ENCODE data around the gene DUOX1. TPM values are rescaled to one million over a fixed set of nuclear protein-coding genes. Genes with fewer than 3 reads are reported as not detected.

The DUOX1 gene
- total RNA-seq, 2 experiments from 2014 or later, result 0.14 to 0.22 TPM

- Mint-ChIP-seq H3K27me3 (no peaks in the 10 kb centered on the region), H3K27ac (no peak overlapping the region), H3K4me3 (no peak overlapping the region), H3K36me3 (peaks cover 15% of the 10 kb centered on the region), H3K9me3 (no peaks in the 10 kb centered on the region), H3K4me1 (peaks cover 25% of the 10 kb centered on the region)
- DNase-seq, result peak; percentile 37
Measured at GRCh38 chr15:45179221-45179985, 49.6 kb downstream of the DUOX1 start.

GRCh38 chr15:45180201-45180600 lies 50.4 kb downstream of the DUOX1 start:
- Mint-ChIP-seq H3K36me3 (peaks cover 15% of the 10 kb centered on the region), H3K27me3 (no peaks in the 10 kb centered on the region), H3K4me1 (peaks cover 25% of the 10 kb centered on the region), H3K4me3 (no peak overlapping the region), H3K9me3 (no peaks in the 10 kb centered on the region), H3K27ac (peak overlapping the region; percentile 47)
- DNase-seq, result no peak

GRCh38 chr15:45180648-45181436 lies 51.0 kb downstream of the DUOX1 start:
- Mint-ChIP-seq H3K27ac (no peak overlapping the region), H3K4me3 (no peak overlapping the region), H3K9me3 (no peaks in the 10 kb centered on the region), H3K4me1 (peaks cover 30% of the 10 kb centered on the region), H3K36me3 (peaks cover 15% of the 10 kb centered on the region), H3K27me3 (no peaks in the 10 kb centered on the region)
- DNase-seq, result no peak

GRCh38 chr15:45181491-45182285 lies 51.9 kb downstream of the DUOX1 start:
- Mint-ChIP-seq H3K4me1 (peaks cover 36% of the 10 kb centered on the region), H3K36me3 (peaks cover 11% of the 10 kb centered on the region), H3K27ac (no peak overlapping the region), H3K9me3 (no peaks in the 10 kb centered on the region), H3K4me3 (no peak overlapping the region), H3K27me3 (no peaks in the 10 kb centered on the region)
- DNase-seq, result no peak

- Mint-ChIP-seq H3K4me3 (no peak overlapping the region), H3K27ac (no peak overlapping the region), H3K9me3 (no peaks in the 10 kb centered on the region), H3K27me3 (no peaks in the 10 kb centered on the region), H3K36me3 (peaks cover 7% of the 10 kb centered on the region), H3K4me1 (peaks cover 41% of the 10 kb centered on the region)
- no peak for DNase-seq
Measured at GRCh38 chr15:45182996-45183395, 53.2 kb downstream of the DUOX1 start.

- Mint-ChIP-seq H3K4me1 (peaks cover 45% of the 10 kb centered on the region), H3K27me3 (no peaks in the 10 kb centered on the region), H3K27ac (no peak overlapping the region), H3K36me3 (peaks cover 8% of the 10 kb centered on the region), H3K4me3 (no peak overlapping the region), H3K9me3 (no peaks in the 10 kb centered on the region)
- no peak for DNase-seq
Measured at GRCh38 chr15:45183511-45183910, 53.7 kb downstream of the DUOX1 start.

- H3K27ac Mint-ChIP-seq, result no peak overlapping the region
- H3K27me3 Mint-ChIP-seq, result no peaks in the 10 kb centered on the region
- no peaks in the 10 kb centered on the region for H3K9me3 Mint-ChIP-seq
- peaks cover 9% of the 10 kb centered on the region for H3K36me3 Mint-ChIP-seq
- H3K4me3 Mint-ChIP-seq, result no peak overlapping the region
- peaks cover 47% of the 10 kb centered on the region for H3K4me1 Mint-ChIP-seq
- DNase-seq, result no peak
Measured at GRCh38 chr15:45184562-45185041, 54.8 kb downstream of the DUOX1 start.

GRCh38 chr15:45185069-45185779 lies 55.4 kb downstream of the DUOX1 start:
- no peak for DNase-seq
- Mint-ChIP-seq H3K36me3 (peaks cover 9% of the 10 kb centered on the region), H3K4me3 (peak overlapping the region; percentile 89), H3K27me3 (no peaks in the 10 kb centered on the region), H3K27ac (no peak overlapping the region), H3K4me1 (peaks cover 42% of the 10 kb centered on the region), H3K9me3 (no peaks in the 10 kb centered on the region)

GRCh38 chr15:45185903-45186770 lies 56.3 kb downstream of the DUOX1 start:
- Mint-ChIP-seq H3K9me3 (no peaks in the 10 kb centered on the region), H3K27me3 (no peaks in the 10 kb centered on the region), H3K27ac (no peak overlapping the region), H3K36me3 (peaks cover 9% of the 10 kb centered on the region), H3K4me3 (peak overlapping the region; percentile 89), H3K4me1 (peaks cover 38% of the 10 kb centered on the region)
- no peak for DNase-seq

GRCh38 chr15:45186771-45187577 lies 57.2 kb downstream of the DUOX1 start:
- peak overlapping the region; percentile 89 for H3K4me3 Mint-ChIP-seq
- no peak for DNase-seq
- H3K4me1 Mint-ChIP-seq, result peaks cover 38% of the 10 kb centered on the region
- H3K27me3 Mint-ChIP-seq, result no peaks in the 10 kb centered on the region
- H3K27ac Mint-ChIP-seq, result peak overlapping the region; percentile 73
- H3K9me3 Mint-ChIP-seq, result no peaks in the 10 kb centered on the region
- H3K36me3 Mint-ChIP-seq, result peaks cover 6% of the 10 kb centered on the region

GRCh38 chr15:45187578-45187893 lies 57.7 kb downstream of the DUOX1 start:
- no peak overlapping the region for H3K4me3 Mint-ChIP-seq
- peaks cover 37% of the 10 kb centered on the region for H3K4me1 Mint-ChIP-seq
- no peaks in the 10 kb centered on the region for H3K9me3 Mint-ChIP-seq
- H3K27me3 Mint-ChIP-seq, result no peaks in the 10 kb centered on the region
- peaks cover 6% of the 10 kb centered on the region for H3K36me3 Mint-ChIP-seq
- H3K27ac Mint-ChIP-seq, result no peak overlapping the region
- DNase-seq, result peak; percentile 21

- DNase-seq, result peak; percentile 83
- Mint-ChIP-seq H3K27me3 (no peaks in the 10 kb centered on the region), H3K4me1 (peaks cover 31% of the 10 kb centered on the region), H3K36me3 (peaks cover 6% of the 10 kb centered on the region), H3K27ac (peak within 1 kb of the TSS; percentile 96), H3K9me3 (no peaks in the 10 kb centered on the region), H3K4me3 (peak within 1 kb of the TSS; percentile 89)
Measured at GRCh38 chr15:45187894-45188830, 58.4 kb downstream of the DUOX1 start, which contains the start of gene SHF. TSS of gene SHF (minus strand) at chr15:45187966. CDS start at chr15:45187951, 15 bp downstream.

All from activated naive CD8-positive, alpha-beta T cell treated with anti-CD3 and anti-CD28 coated beads for 36 hours (primary cell).